Fibroblast of lung (primary cell): ENCODE measurements around the gene ASIC3. TPM values are rescaled to one million over a fixed set of nuclear protein-coding genes. Genes with fewer than 3 reads are reported as not detected.

ENCODE experiments used
- polyA plus RNA-seq, 2 donors: library from polyadenylated mRNA; depleted of rRNA in 1 of 2; stranded (reverse) in 1 of 2; unstranded in 1 of 2; fragments of >200 nt; gene quantifications; 2 replicates each; pipeline ENCODE4 v1.2.1, GENCODE V29; 2011 to 2012; ENCODE audit warnings: missing spikeins in 1 of 2
- total RNA-seq: library from RNA; depleted of rRNA; stranded (reverse); fragments of >200 nt; gene quantifications from 2 replicates; pipeline ENCODE4 v1.2.1, GENCODE V29; 2014

ASIC3 gene
- total and polyA plus RNA-seq, 2 donors (not counting 1 experiment from before 2014, with no cell fraction given), result 0.07 to 0.17 TPM

Other genes starting within 250 kb of the ASIC3 start
- gene TMEM176B, start 248.2 kb upstream of the ASIC3 start, total RNA-seq, result 26.8 and 95.3 TPM in 2 replicates
- gene TMEM176B, start 248.2 kb upstream of the ASIC3 start, polyA plus RNA-seq, result 0.78 and 1.1 TPM in 2 replicates
- gene TMEM176A, start 247.8 kb upstream of the ASIC3 start, total RNA-seq, result 14.2 and 61.1 TPM in 2 replicates
- 0.12 and 0.38 TPM in 2 replicates for gene TMEM176A, start 247.8 kb upstream of the ASIC3 start, polyA plus RNA-seq
- not detected in 2 replicates for gene AOC1, start 196.0 kb upstream of the ASIC3 start, total RNA-seq
- not detected in 2 replicates for gene AOC1, start 196.0 kb upstream of the ASIC3 start, polyA plus RNA-seq
- gene KCNH2, start 70.2 kb upstream of the ASIC3 start, total RNA-seq, result 6.1 and 6.2 TPM in 2 replicates
- gene KCNH2, start 70.2 kb upstream of the ASIC3 start, polyA plus RNA-seq, result 0.15 and 0.20 TPM in 2 replicates
- gene NOS3, start 57.5 kb upstream of the ASIC3 start, total RNA-seq, result 0.50 and 0.77 TPM in 2 replicates
- 0.12 and 0.38 TPM in 2 replicates for gene NOS3, start 57.5 kb upstream of the ASIC3 start, polyA plus RNA-seq
- gene ATG9B, start 24.0 kb upstream of the ASIC3 start, total RNA-seq, result under 0.01 TPM in 1 of 2 replicates, not detected in the other
- 0.03 TPM in 2 replicates for gene ATG9B, start 24.0 kb upstream of the ASIC3 start, polyA plus RNA-seq
- 16.4 and 20.0 TPM in 2 replicates for gene ABCB8, start 20.1 kb upstream of the ASIC3 start, total RNA-seq
- gene ABCB8, start 20.1 kb upstream of the ASIC3 start, polyA plus RNA-seq, result 12.1 and 14.5 TPM in 2 replicates
- 25.9 and 27.7 TPM in 2 replicates for gene CDK5, start 9.4 kb downstream of the ASIC3 start, total RNA-seq
- gene CDK5, start 9.4 kb downstream of the ASIC3 start, polyA plus RNA-seq, result 15.1 and 24.7 TPM in 2 replicates
- 56.0 and 61.8 TPM in 2 replicates for gene SLC4A2, start 11.1 kb downstream of the ASIC3 start, total RNA-seq
- 30.5 and 54.1 TPM in 2 replicates for gene SLC4A2, start 11.1 kb downstream of the ASIC3 start, polyA plus RNA-seq
- 64.7 and 69.5 TPM in 2 replicates for gene FASTK, start 32.3 kb downstream of the ASIC3 start, total RNA-seq
- 33.8 and 34.1 TPM in 2 replicates for gene FASTK, start 32.3 kb downstream of the ASIC3 start, polyA plus RNA-seq
- 14.1 and 20.3 TPM in 2 replicates for gene TMUB1, start 35.0 kb downstream of the ASIC3 start, total RNA-seq
- gene TMUB1, start 35.0 kb downstream of the ASIC3 start, polyA plus RNA-seq, result 11.9 and 17.1 TPM in 2 replicates
- gene AGAP3, start 37.9 kb downstream of the ASIC3 start, total RNA-seq, result 34.2 and 44.9 TPM in 2 replicates
- gene AGAP3, start 37.9 kb downstream of the ASIC3 start, polyA plus RNA-seq, result 32.9 and 33.5 TPM in 2 replicates
- not detected in 2 replicates for gene GBX1, start 119.2 kb downstream of the ASIC3 start, total RNA-seq
- gene GBX1, start 119.2 kb downstream of the ASIC3 start, polyA plus RNA-seq, result not detected in 2 replicates
- not detected in 2 replicates for gene ASB10, start 138.7 kb downstream of the ASIC3 start, total RNA-seq
- gene ASB10, start 138.7 kb downstream of the ASIC3 start, polyA plus RNA-seq, result not detected in 2 replicates
- gene H2BK1, start 162.0 kb downstream of the ASIC3 start, total RNA-seq, result not detected in 2 replicates
- not detected in 2 replicates for gene H2BK1, start 162.0 kb downstream of the ASIC3 start, polyA plus RNA-seq
- gene ABCF2, start 178.7 kb downstream of the ASIC3 start, total RNA-seq, result 46.4 and 46.7 TPM in 2 replicates
- 41.6 and 66.1 TPM in 2 replicates for gene ABCF2, start 178.7 kb downstream of the ASIC3 start, polyA plus RNA-seq
- gene CHPF2, start 184.0 kb downstream of the ASIC3 start, total RNA-seq, result 33.9 and 46.7 TPM in 2 replicates
- 33.6 and 42.5 TPM in 2 replicates for gene CHPF2, start 184.0 kb downstream of the ASIC3 start, polyA plus RNA-seq
- gene SMARCD3, start 200.2 kb downstream of the ASIC3 start, total RNA-seq, result 23.8 and 27.0 TPM in 2 replicates
- 30.7 and 30.9 TPM in 2 replicates for gene SMARCD3, start 200.2 kb downstream of the ASIC3 start, polyA plus RNA-seq